Smooth muscle cell (in vitro differentiated cells): ENCODE data around the gene TBCA. TPM values are rescaled to one million over a fixed set of nuclear protein-coding genes. Genes with fewer than 3 reads are reported as not detected.

Source experiments
- DNase-seq: peaks from one replicate; lab custom pipeline; 2025; ENCODE audit not compliant: unreplicated experiment; lab: John Stamatoyannopoulos, UW
- H2AFZ ChIP-seq: fragments of 200-600 bp; sonication (generic); 2 replicates; pipeline ENCODE4 v1.6.0; 2016; ENCODE audit warnings: antibody characterized with exemption, low read depth, mild to moderate bottlenecking
- H3F3A ChIP-seq: fragments of 200-600 bp; sonication (generic); 2 replicates; pipeline ENCODE4 v1.6.0; 2017; ENCODE audit warnings: antibody characterized with exemption, low read depth
- H3K27ac ChIP-seq: fragments of 200-600 bp; sonication (generic); 2 replicates; pipeline ENCODE4 v1.5.1; 2016; ENCODE audit warnings: low read depth, mild to moderate bottlenecking
- H3K27me3 ChIP-seq: fragments of 200-600 bp; sonication (generic); 2 replicates; pipeline ENCODE4 v1.6.1; 2016; ENCODE audit warnings: low read depth, mild to moderate bottlenecking
- H3K36me3 ChIP-seq: fragments of 200-600 bp; sonication (generic); 2 replicates; pipeline ENCODE4 v1.5.1; 2016; ENCODE audit warnings: low read depth
- H3K4me1 ChIP-seq: fragments of 200-600 bp; sonication (generic); 2 replicates; pipeline ENCODE4 v1.5.1; 2016; ENCODE audit warnings: low read depth
- H3K4me2 ChIP-seq: fragments of 200-600 bp; sonication (generic); 2 replicates; pipeline ENCODE4 v1.6.0; 2016; ENCODE audit warnings: mild to moderate bottlenecking
- H3K4me3 ChIP-seq: fragments of 200-600 bp; sonication (generic); 2 replicates; pipeline ENCODE4 v1.5.1; 2016; ENCODE audit warnings: mild to moderate bottlenecking
- H3K79me2 ChIP-seq: fragments of 200-600 bp; sonication (generic); 2 replicates; pipeline ENCODE4 v1.6.0; 2016; ENCODE audit warnings: low read depth, mild to moderate bottlenecking
- H3K9ac ChIP-seq: fragments of 200-600 bp; sonication (generic); 2 replicates; pipeline ENCODE4 v1.6.0; 2016; ENCODE audit warnings: low read depth
- H3K9me3 ChIP-seq: fragments of 200-600 bp; sonication (generic); replicated peaks from 2 replicates; pipeline ENCODE4 v1.5.1; 2016; ENCODE audit warnings: low read depth
- H4K20me1 ChIP-seq: fragments of 200-600 bp; sonication (generic); 2 replicates; pipeline ENCODE4 v1.6.0; 2016; ENCODE audit warnings: low read depth
- CTCF ChIP-seq: fragments of 200-600 bp; sonication (generic); IDR thresholded peaks from 2 replicates; pipeline ENCODE4 v1.5.1; 2017; ENCODE audit warnings: borderline replicate concordance, mild to moderate bottlenecking, antibody characterized with exemption; ENCODE audit not compliant: insufficient read depth, poor library complexity, severe bottlenecking
- whole genome bisulfite sequencing: methylation state at CpG from one replicate; pipeline ENCODE4 v1.1.7; 2016; ENCODE audit warnings: low lambda C conversion rate; 5-methylcytosine and 5-hydroxymethylcytosine counted together
- polyA plus RNA-seq: library from polyadenylated mRNA; unstranded; fragments of >200 nt; fragmentation: Nextera tagmentation; extraction: Ambion mirVana; gene quantifications from 2 replicates; pipeline ENCODE4 v1.2.1, GENCODE V29; 2016
- total RNA-seq: library from RNA; depleted of rRNA; stranded (reverse); fragments of >200 nt; gene quantifications from 2 replicates; pipeline ENCODE4 v1.2.3, GENCODE V29; 2014

TBCA gene
- total and polyA plus RNA-seq, 2 experiments from 2014 or later, result 198 to 218 TPM

DNA sequence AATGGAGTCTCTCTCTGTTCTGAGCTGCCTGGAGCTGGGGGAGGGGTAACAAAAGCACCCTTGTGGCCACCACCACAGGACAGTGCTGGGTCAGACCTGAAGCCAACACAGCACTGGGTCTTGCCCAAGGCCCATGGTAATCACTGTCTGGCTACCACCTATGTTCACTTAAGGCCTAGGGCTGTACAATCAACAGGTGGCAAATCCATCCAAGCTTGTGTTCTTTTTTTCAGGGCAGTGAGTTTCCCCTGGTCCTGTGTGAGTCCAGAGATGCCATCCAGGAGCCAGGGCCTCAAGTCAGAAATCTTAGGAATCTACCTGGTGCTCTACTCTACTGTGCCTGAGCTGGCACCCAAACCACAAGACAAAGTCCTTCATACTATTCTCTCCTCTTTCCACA is 117.5 kb downstream of the TBCA start:
- Histone ChIP-seq H2AFZ (no peak overlapping the region), H3K9ac (no peak overlapping the region), H3K36me3 (no peaks in the 10 kb centered on the region), H3K4me1 (no peaks in the 10 kb centered on the region), H3K4me3 (no peak overlapping the region), H4K20me1 (no peaks in the 10 kb centered on the region), H3K4me2 (no peak overlapping the region), H3F3A (no peaks in the 10 kb centered on the region), H3K27ac (no peak overlapping the region), H3K27me3 (peaks cover 31% of the 10 kb centered on the region), H3K9me3 (no peaks in the 10 kb centered on the region), H3K79me2 (no peaks in the 10 kb centered on the region)
- DNase-seq, result no peak
- TF ChIP-seq CTCF, result no peak

GRCh38 chr5:77651343-77651742 is 124.8 kb downstream of the TBCA start:
- no peak for TF ChIP-seq CTCF
- Histone ChIP-seq H3K79me2 (no peaks in the 10 kb centered on the region), H3K9ac (no peak overlapping the region), H3K4me3 (no peak overlapping the region), H3K4me2 (no peak overlapping the region), H2AFZ (no peak overlapping the region), H3K27me3 (peaks cover 91% of the 10 kb centered on the region), H3K4me1 (no peaks in the 10 kb centered on the region), H3F3A (no peaks in the 10 kb centered on the region), H3K36me3 (no peaks in the 10 kb centered on the region), H3K27ac (no peak overlapping the region), H4K20me1 (no peaks in the 10 kb centered on the region), H3K9me3 (no peaks in the 10 kb centered on the region)
- DNase-seq, result no peak
- WGBS, result 68% methylated on average over 2 of the region's 2 CpGs

- WGBS, result 35% methylated on average over 1 of the region's 1 CpG
- H3K27me3 ChIP-seq, result peaks cover 93% of the 10 kb centered on the region
- TF ChIP-seq CTCF, result no peak
Observed at GRCh38 chr5:77650686-77651085, 125.5 kb downstream of the TBCA start.

DNA sequence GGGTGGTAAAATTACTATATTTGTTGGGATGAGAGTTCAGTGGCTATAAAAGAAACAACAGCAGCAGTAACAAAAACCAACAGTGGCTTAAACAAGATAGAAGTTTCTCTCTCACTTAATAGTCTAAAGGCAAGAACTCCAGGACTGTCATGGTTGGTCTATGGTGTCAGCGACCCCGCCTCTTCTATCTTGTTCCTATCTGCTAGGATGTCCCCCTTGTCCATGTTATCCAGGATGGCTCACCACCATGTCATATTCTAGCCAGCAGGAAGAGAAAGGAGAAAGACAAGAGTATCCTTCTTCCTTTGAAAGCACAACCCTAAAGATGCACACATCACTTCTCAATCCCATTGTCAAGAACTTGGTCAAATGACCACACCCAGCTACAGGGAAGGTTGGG is 126.4 kb downstream of the TBCA start:
- peaks cover 97% of the 10 kb centered on the region for H3K27me3 ChIP-seq
- WGBS, result 88% methylated on average over 2 of the region's 2 CpGs
- H3K4me3 ChIP-seq, result no peak overlapping the region
- no peak overlapping the region for H3K27ac ChIP-seq
- no peak overlapping the region for H3K9ac ChIP-seq
- H2AFZ ChIP-seq, result no peak overlapping the region
- DNase-seq, result no peak
- no peaks in the 10 kb centered on the region for H4K20me1 ChIP-seq
- H3K36me3 ChIP-seq, result no peaks in the 10 kb centered on the region
- H3F3A ChIP-seq, result no peaks in the 10 kb centered on the region
- no peak overlapping the region for H3K4me2 ChIP-seq
- no peak for TF ChIP-seq CTCF
- no peaks in the 10 kb centered on the region for H3K79me2 ChIP-seq
- no peaks in the 10 kb centered on the region for H3K9me3 ChIP-seq
- peaks cover 2% of the 10 kb centered on the region for H3K4me1 ChIP-seq

More at GRCh38 chr5:77650686-77651085, 125.5 kb downstream of the TBCA start:
- Histone ChIP-seq H3K4me3 (no peak overlapping the region), H3K9ac (no peak overlapping the region), H4K20me1 (no peaks in the 10 kb centered on the region), H3K4me2 (no peak overlapping the region), H3K36me3 (no peaks in the 10 kb centered on the region), H3K27ac (no peak overlapping the region), H3K9me3 (no peaks in the 10 kb centered on the region), H3K4me1 (no peaks in the 10 kb centered on the region), H3K79me2 (no peaks in the 10 kb centered on the region), H3F3A (no peaks in the 10 kb centered on the region), H2AFZ (no peak overlapping the region)
- no peak for DNase-seq
